ENCODE data around the gene ELAVL2. TPM values are rescaled to one million over a fixed set of nuclear protein-coding genes. Genes with fewer than 3 reads are reported as not detected.

The ELAVL2 gene
- total and polyA plus RNA-seq, 2 donors (not counting 3 experiments of a cell fraction or from before 2014, with no cell fraction given), result 0.06 to 0.20 TPM

- H3K27me3 ChIP-seq (ENCODE audit: control insufficient read depth in 2 of 2, insufficient read depth in 2 of 2, low read length in 2 of 2), result no peaks in the 10 kb centered on the region
- TF ChIP-seq POLR2A (IDR thresholded peaks at IDR 0.05; ENCODE audit: low read depth, low read length) (no peak), EZH2 (IDR thresholded peaks at IDR 0.05; ENCODE audit: borderline replicate concordance, low read depth, low read length, severe bottlenecking) (no peak), FOS (IDR thresholded peaks at IDR 0.05; ENCODE audit: borderline replicate concordance, insufficient read depth, low read length) (no peak)
- TF ChIP-seq, protein P1, sequence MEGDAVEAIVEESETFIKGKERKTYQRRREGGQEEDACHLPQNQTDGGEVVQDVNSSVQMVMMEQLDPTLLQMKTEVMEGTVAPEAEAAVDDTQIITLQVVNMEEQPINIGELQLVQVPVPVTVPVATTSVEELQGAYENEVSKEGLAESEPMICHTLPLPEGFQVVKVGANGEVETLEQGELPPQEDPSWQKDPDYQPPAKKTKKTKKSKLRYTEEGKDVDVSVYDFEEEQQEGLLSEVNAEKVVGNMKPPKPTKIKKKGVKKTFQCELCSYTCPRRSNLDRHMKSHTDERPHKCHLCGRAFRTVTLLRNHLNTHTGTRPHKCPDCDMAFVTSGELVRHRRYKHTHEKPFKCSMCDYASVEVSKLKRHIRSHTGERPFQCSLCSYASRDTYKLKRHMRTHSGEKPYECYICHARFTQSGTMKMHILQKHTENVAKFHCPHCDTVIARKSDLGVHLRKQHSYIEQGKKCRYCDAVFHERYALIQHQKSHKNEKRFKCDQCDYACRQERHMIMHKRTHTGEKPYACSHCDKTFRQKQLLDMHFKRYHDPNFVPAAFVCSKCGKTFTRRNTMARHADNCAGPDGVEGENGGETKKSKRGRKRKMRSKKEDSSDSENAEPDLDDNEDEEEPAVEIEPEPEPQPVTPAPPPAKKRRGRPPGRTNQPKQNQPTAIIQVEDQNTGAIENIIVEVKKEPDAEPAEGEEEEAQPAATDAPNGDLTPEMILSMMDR (IDR thresholded peaks at IDR 0.05; ENCODE audit: extremely low read depth in 1 of 2, insufficient read depth in 1 of 2, low read depth in 1 of 2, low read length in 2 of 2), result no peak
- TF ChIP-seq, protein P2, sequence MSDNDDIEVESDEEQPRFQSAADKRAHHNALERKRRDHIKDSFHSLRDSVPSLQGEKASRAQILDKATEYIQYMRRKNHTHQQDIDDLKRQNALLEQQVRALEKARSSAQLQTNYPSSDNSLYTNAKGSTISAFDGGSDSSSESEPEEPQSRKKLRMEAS (IDR thresholded peaks at IDR 0.05; ENCODE audit: insufficient read depth, insufficient read length), result no peak
- H3K4me3 ChIP-seq (replicated peaks in 1 of 3; ENCODE audit: insufficient read depth in 1 of 3, low read depth in 1 of 3, low read length in 3 of 3), result no peak overlapping the region
- ChIA-PET CTCF (no interaction called here), POLR2A (no interaction called here)
- H2AFZ ChIP-seq (ENCODE audit: low read depth, low read length), result no peak overlapping the region
- H3K9me3 ChIP-seq (replicated peaks; ENCODE audit: control insufficient read depth, insufficient read depth, low read length), result no peaks in the 10 kb centered on the region
- no peaks in the 10 kb centered on the region for H3K36me3 ChIP-seq (ENCODE audit: control insufficient read depth in 2 of 2, extremely low read depth in 1 of 2, insufficient read depth in 2 of 2, low read length in 2 of 2)
- dilution Hi-C loops (cut with MboI; ENCODE audit: extremely low pct_ligation_motif_present, low sequenced_read_pairs), result no loop called here
- H3K9me1 ChIP-seq (replicated peaks; ENCODE audit: control insufficient read depth, extremely low read depth, insufficient read depth, low read length), result no peaks in the 10 kb centered on the region
- DNase-seq (ENCODE audit: low read depth, low spot score) (no peak), FAIRE-seq (no peak)
- intact Hi-C loops (cut with micrococcal nuclease), result no loop called here
- BruUV-seq (replicated peaks), result no TSS peak
- H3K79me2 ChIP-seq (ENCODE audit: control insufficient read depth, insufficient read depth, low read length), result no peaks in the 10 kb centered on the region
- no peak overlapping the region for H3K27ac ChIP-seq (ENCODE audit: insufficient read depth, low read depth, low read length)
- H3K9ac ChIP-seq (replicated peaks; ENCODE audit: extremely low read depth, insufficient read depth, low read length), result no peak overlapping the region
- H4K20me1 ChIP-seq (replicated peaks; ENCODE audit: control insufficient read depth, extremely low read depth, insufficient read depth, low read length), result no peaks in the 10 kb centered on the region
- no peaks in the 10 kb centered on the region for H3K4me1 ChIP-seq (ENCODE audit: control insufficient read depth, extremely low read depth, insufficient read depth, low read length)
- H3K4me2 ChIP-seq (ENCODE audit: insufficient read depth, low read length), result no peak overlapping the region
Measured at GRCh38 chr9:23783509-23783908, 42.5 kb downstream of the ELAVL2 start.

GRCh38 chr9:23779220-23779619 is 46.8 kb downstream of the ELAVL2 start:
- TF ChIP-seq, protein P1 (IDR thresholded peaks at IDR 0.05; ENCODE audit: extremely low read depth in 1 of 2, insufficient read depth in 1 of 2, low read depth in 1 of 2, low read length in 2 of 2), result no peak
- TF ChIP-seq FOS (IDR thresholded peaks at IDR 0.05; ENCODE audit: borderline replicate concordance, insufficient read depth, low read length), result no peak
- TF ChIP-seq EZH2 (IDR thresholded peaks at IDR 0.05; ENCODE audit: borderline replicate concordance, low read depth, low read length, severe bottlenecking), result no peak
- TF ChIP-seq POLR2AphosphoS5 (IDR thresholded peaks at IDR 0.05; ENCODE audit: insufficient read depth, low read depth, low read length), result no peak
- TF ChIP-seq MYC (IDR thresholded peaks at IDR 0.05; ENCODE audit: low read depth, low read length), result no peak
- TF ChIP-seq, protein P2 (IDR thresholded peaks at IDR 0.05; ENCODE audit: insufficient read depth, insufficient read length), result no peak
- no peak for TF ChIP-seq JUN (IDR thresholded peaks at IDR 0.05; ENCODE audit: borderline replicate concordance, insufficient read depth, insufficient read length, low read depth)
- no peak for TF ChIP-seq GATA2 (IDR thresholded peaks at IDR 0.05; ENCODE audit: insufficient read depth, insufficient read length, low read depth, low read length)
- no peak for TF ChIP-seq POLR2A (IDR thresholded peaks at IDR 0.05; ENCODE audit: low read depth, low read length)
- Histone ChIP-seq H2AFZ (ENCODE audit: low read depth, low read length) (no peak overlapping the region), H3K9ac (replicated peaks; ENCODE audit: extremely low read depth, insufficient read depth, low read length) (no peak overlapping the region), H3K4me3 (replicated peaks in 1 of 3; ENCODE audit: insufficient read depth in 1 of 3, low read depth in 1 of 3, low read length in 3 of 3) (no peak overlapping the region), H4K20me1 (replicated peaks; ENCODE audit: control insufficient read depth, extremely low read depth, insufficient read depth, low read length) (no peaks in the 10 kb centered on the region), H3K4me2 (ENCODE audit: insufficient read depth, low read length) (no peak overlapping the region), H3K79me2 (ENCODE audit: control insufficient read depth, insufficient read depth, low read length) (no peaks in the 10 kb centered on the region), H3K4me1 (ENCODE audit: control insufficient read depth, extremely low read depth, insufficient read depth, low read length) (no peaks in the 10 kb centered on the region), H3K9me1 (replicated peaks; ENCODE audit: control insufficient read depth, extremely low read depth, insufficient read depth, low read length) (no peaks in the 10 kb centered on the region), H3K27ac (ENCODE audit: insufficient read depth, low read depth, low read length) (no peak overlapping the region), H3K27me3 (ENCODE audit: control insufficient read depth in 2 of 2, insufficient read depth in 2 of 2, low read length in 2 of 2) (no peaks in the 10 kb centered on the region), H3K36me3 (ENCODE audit: control insufficient read depth in 2 of 2, extremely low read depth in 1 of 2, insufficient read depth in 2 of 2, low read length in 2 of 2) (no peaks in the 10 kb centered on the region), H3K9me3 (replicated peaks; ENCODE audit: control insufficient read depth, insufficient read depth, low read length) (no peaks in the 10 kb centered on the region)
- intact Hi-C loops (cut with micrococcal nuclease) (no loop called here), dilution Hi-C loops (cut with MboI; ENCODE audit: extremely low pct_ligation_motif_present, low sequenced_read_pairs) (no loop called here)
- FAIRE-seq (no peak), DNase-seq (ENCODE audit: low read depth, low spot score) (no peak)
- ChIA-PET POLR2A (no interaction called here), CTCF (no interaction called here)
- BruUV-seq (replicated peaks), result no TSS peak

Measured in endothelial cell of umbilical vein (primary cell).